ENCODE measurements around the gene RNF220.

DNA sequence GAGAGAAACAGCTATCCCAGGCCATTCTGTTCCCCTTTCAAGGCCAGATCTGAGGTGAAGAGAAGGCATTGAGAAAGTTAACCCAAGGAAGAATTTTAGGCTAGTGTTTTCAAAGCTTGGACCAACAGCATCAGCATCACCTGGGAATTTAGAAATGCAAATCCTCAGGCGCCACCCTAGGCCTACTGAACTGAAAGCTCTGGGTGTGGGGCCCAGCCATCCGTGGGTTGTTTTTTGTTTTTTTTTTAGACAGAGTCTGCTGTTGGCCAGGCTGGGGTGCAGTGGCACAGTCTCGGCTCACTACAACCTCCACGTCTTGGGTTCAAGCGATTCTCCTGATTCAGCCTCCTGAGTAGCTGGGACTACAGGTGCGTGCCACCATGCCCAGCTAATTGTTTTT is 98.6 kb downstream of the RNF220 start:
- no peak for TF ChIP-seq EZH2phosphoT487 (IDR thresholded peaks at IDR 0.05; ENCODE audit: insufficient read depth, low read depth)
- TF ChIP-seq EZH2 (IDR thresholded peaks at IDR 0.05; ENCODE audit: insufficient read depth, poor library complexity, severe bottlenecking) = no peak
